Stimulated activated CD4-positive, alpha-beta T cell treated with anti-CD3 and anti-CD28 coated beads, TNF-alpha, amount 100 ng/mL, for 4 hours (primary cell): ENCODE data around the gene LPCAT1.
"Not testable (repeated sequence)": the region's sequence is repeated elsewhere in the genome, so short reads cannot be mapped to it uniquely, and the experiment has no call there.

Source experiments
- DNase-seq, 3 experiments: peaks; one replicate each; pipeline ENCODE4 v3.0.0-alpha.2; 2020; ENCODE audit warnings: low read depth in 3 of 3

LPCAT1 gene

GRCh38 chr5:1523793-1524480, at the start of gene LPCAT1:
TSS of gene LPCAT1 (minus strand) at chr5:1523960. CDS start at chr5:1523844, 116 bp downstream.
- peak; percentile 58 to 68 (median 62) for DNase-seq

GRCh38 chr5:1571875-1572274, 48.1 kb upstream of the LPCAT1 start:
- DNase-seq, result not testable (repeated sequence)

- no peak for DNase-seq
These were observed 47.2 kb upstream of the LPCAT1 start for GRCh38 chr5:1570975-1571374.

- DNase-seq, result no peak
These were observed 44.6 kb upstream of the LPCAT1 start for GRCh38 chr5:1568201-1568979.

- DNase-seq, result not testable (repeated sequence)
These were observed 43.9 kb upstream of the LPCAT1 start for GRCh38 chr5:1567527-1568200.

- DNase-seq, result no peak
These were observed 42.3 kb upstream of the LPCAT1 start for GRCh38 chr5:1565737-1566734.

GRCh38 chr5:1564824-1565736, 41.3 kb upstream of the LPCAT1 start:
- DNase-seq, result no peak

- no peak for DNase-seq
These were observed 40.5 kb upstream of the LPCAT1 start for GRCh38 chr5:1564182-1564748.

- DNase-seq, result no peak
These were observed 39.9 kb upstream of the LPCAT1 start for GRCh38 chr5:1563617-1564181.

- no peak for DNase-seq
These were observed 39.3 kb upstream of the LPCAT1 start for GRCh38 chr5:1563051-1563461.

- DNase-seq, result no peak
These were observed 38.8 kb upstream of the LPCAT1 start for GRCh38 chr5:1562599-1562998.

GRCh38 chr5:1561402-1561929, 37.7 kb upstream of the LPCAT1 start:
- no peak for DNase-seq

GRCh38 chr5:1560499-1560898, 36.7 kb upstream of the LPCAT1 start:
- DNase-seq, result not testable (repeated sequence)

GRCh38 chr5:1558944-1559343, 35.2 kb upstream of the LPCAT1 start:
- no peak for DNase-seq

GRCh38 chr5:1557114-1557873, 33.5 kb upstream of the LPCAT1 start:
- DNase-seq, result no peak

- DNase-seq, result no peak
These were observed 32.3 kb upstream of the LPCAT1 start for GRCh38 chr5:1555808-1556731.

- DNase-seq, result no peak
These were observed 31.4 kb upstream of the LPCAT1 start for GRCh38 chr5:1555011-1555807.
